Measurements from ENCODE around the gene CD52.

CD52 gene

DNA sequence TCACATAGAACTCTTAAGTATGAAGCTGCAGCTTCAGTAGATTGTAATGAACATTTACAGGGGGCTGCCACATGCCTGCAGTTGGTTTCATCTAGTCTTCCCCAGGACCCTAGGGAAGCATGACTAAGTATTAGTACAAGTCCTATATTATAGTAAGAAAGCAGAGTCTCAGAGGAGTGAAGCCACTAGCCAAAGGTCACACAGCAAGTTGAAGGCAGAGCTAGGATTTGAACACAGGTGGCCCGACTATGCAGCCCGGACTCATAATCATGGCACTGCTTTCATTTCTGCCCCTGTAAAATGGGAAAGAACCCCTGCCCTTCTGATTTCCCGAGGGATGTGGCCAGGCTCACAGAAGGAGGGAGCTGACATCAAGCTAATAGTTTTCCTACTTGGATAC is 44.6 kb downstream of the CD52 start:
- no peak overlapping the region for H3K4me3 ChIP-seq (ENCODE audit: low read depth, low read length, poor library complexity, severe bottlenecking)
- TF ChIP-seq, protein P1, sequence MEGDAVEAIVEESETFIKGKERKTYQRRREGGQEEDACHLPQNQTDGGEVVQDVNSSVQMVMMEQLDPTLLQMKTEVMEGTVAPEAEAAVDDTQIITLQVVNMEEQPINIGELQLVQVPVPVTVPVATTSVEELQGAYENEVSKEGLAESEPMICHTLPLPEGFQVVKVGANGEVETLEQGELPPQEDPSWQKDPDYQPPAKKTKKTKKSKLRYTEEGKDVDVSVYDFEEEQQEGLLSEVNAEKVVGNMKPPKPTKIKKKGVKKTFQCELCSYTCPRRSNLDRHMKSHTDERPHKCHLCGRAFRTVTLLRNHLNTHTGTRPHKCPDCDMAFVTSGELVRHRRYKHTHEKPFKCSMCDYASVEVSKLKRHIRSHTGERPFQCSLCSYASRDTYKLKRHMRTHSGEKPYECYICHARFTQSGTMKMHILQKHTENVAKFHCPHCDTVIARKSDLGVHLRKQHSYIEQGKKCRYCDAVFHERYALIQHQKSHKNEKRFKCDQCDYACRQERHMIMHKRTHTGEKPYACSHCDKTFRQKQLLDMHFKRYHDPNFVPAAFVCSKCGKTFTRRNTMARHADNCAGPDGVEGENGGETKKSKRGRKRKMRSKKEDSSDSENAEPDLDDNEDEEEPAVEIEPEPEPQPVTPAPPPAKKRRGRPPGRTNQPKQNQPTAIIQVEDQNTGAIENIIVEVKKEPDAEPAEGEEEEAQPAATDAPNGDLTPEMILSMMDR (IDR thresholded peaks at IDR 0.05; ENCODE audit: low read length), result no peak
- TF ChIP-seq EZH2 (IDR thresholded peaks at IDR 0.05; ENCODE audit: borderline replicate concordance, low read length), result no peak
- H3K9me2 ChIP-seq (ENCODE audit: low read depth, low read length), result no peaks in the 10 kb centered on the region
- peaks cover 11% of the 10 kb centered on the region for H3K4me1 ChIP-seq (ENCODE audit: insufficient read depth, low read length, severe bottlenecking)
- no peaks in the 10 kb centered on the region for H4K20me1 ChIP-seq (ENCODE audit: insufficient read depth, low read length)
- peaks cover 11% of the 10 kb centered on the region; the same call in 1 of the 2 replicates for H3K27me3 ChIP-seq (ENCODE audit: insufficient read depth, low read length)
- H3K79me2 ChIP-seq (ENCODE audit: insufficient read depth, low read length), result no peaks in the 10 kb centered on the region
- H3K36me3 ChIP-seq (ENCODE audit: insufficient read depth, low read length), result no peaks in the 10 kb centered on the region
- no peaks in the 10 kb centered on the region for H3K9me3 ChIP-seq (ENCODE audit: low read length)
- H3K9ac ChIP-seq (ENCODE audit: low read length), result no peak overlapping the region
- H2AFZ ChIP-seq (ENCODE audit: low read length), result no peak overlapping the region
- H3K4me2 ChIP-seq (ENCODE audit: low read length), result no peak overlapping the region
- no peak overlapping the region for H3K27ac ChIP-seq (ENCODE audit: low read depth, low read length, poor library complexity, severe bottlenecking)
- H3F3A ChIP-seq (ENCODE audit: insufficient read depth, low read length), result no peaks in the 10 kb centered on the region

DNA sequence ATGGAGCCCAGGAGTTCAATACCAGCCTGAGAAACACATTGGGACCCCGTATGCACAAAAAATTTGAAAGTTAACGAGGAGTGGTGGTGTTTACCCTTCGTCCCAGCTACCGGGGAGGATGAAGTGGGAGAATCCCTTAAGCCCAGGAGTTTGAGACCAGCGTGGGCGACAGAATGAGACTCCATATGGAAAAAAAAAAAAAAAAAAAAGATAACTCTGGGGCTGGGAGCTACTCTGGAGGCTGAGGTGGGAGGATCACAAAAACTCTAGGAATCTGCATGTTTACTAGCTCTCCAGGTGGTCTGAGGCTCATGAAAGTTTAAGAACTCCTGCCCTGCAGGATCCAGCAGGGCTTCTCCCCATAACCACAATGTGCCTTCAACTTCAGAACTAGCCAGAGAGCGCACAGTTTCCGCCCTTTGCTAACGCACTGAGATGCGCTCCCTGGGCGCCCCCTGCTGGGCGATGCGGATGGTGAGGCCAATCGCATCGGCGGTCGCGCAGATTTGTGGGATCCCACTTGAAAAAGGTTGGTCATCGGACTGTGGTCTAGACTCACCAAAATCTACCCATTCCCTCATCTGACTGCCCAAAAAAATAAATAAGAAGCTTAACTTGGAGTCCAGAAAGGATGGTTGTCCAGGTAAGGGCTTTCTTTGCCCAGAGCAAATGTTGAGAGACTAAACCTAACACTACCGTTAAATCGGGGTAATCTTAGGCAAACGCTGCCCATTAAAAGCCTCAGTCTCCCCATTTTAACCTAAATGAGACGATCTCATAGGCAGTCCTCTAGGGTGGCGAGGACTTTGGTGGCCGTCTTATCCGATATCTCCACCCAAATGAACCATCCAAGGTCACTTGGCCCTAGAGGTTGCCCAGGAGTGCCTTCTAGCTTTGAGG is 46.0 kb downstream of the CD52 start:
- no peak overlapping the region for H3K4me3 ChIP-seq (ENCODE audit: low read depth, low read length, poor library complexity, severe bottlenecking)
- no peak for TF ChIP-seq EZH2 (IDR thresholded peaks at IDR 0.05; ENCODE audit: borderline replicate concordance, low read length)
- TF ChIP-seq, protein P1 (IDR thresholded peaks at IDR 0.05; ENCODE audit: low read length), result peak; percentile 96
- H3K4me1 ChIP-seq (ENCODE audit: insufficient read depth, low read length, severe bottlenecking), result peaks cover 11% of the 10 kb centered on the region
- H3K9me3 ChIP-seq (ENCODE audit: low read length), result no peaks in the 10 kb centered on the region
- peaks cover 11% of the 10 kb centered on the region; the same call in 1 of the 2 replicates for H3K27me3 ChIP-seq (ENCODE audit: insufficient read depth, low read length)
- H3K4me2 ChIP-seq (ENCODE audit: low read length), result no peak overlapping the region
- H3K36me3 ChIP-seq (ENCODE audit: insufficient read depth, low read length), result no peaks in the 10 kb centered on the region
- H3K9me2 ChIP-seq (ENCODE audit: low read depth, low read length), result no peaks in the 10 kb centered on the region
- H4K20me1 ChIP-seq (ENCODE audit: insufficient read depth, low read length), result no peaks in the 10 kb centered on the region
- no peaks in the 10 kb centered on the region for H3F3A ChIP-seq (ENCODE audit: insufficient read depth, low read length)
- no peak overlapping the region for H2AFZ ChIP-seq (ENCODE audit: low read length)
- no peak overlapping the region for H3K9ac ChIP-seq (ENCODE audit: low read length)
- H3K79me2 ChIP-seq (ENCODE audit: insufficient read depth, low read length), result no peaks in the 10 kb centered on the region
- H3K27ac ChIP-seq (ENCODE audit: low read depth, low read length, poor library complexity, severe bottlenecking), result no peak overlapping the region

DNA sequence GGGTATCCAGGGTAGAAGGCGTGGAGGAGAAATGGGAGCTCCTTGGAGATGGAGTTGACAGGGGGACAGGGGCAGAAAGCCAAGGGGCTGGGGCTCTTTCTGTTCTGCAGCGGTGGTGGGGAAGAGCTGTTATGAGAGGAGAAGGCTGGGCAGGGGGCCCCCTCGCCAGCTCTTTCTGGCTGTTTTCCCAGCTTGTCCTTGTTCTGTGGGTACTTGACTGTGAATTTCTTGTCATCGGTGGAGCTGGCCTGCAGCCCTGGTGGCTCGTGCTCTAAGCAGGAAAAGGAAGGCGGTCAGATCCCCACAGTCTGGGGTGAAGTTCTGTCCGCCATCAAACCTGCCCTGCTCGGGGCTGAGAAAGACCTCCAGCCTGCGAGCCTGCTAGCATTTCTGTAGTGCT is 47.2 kb downstream of the CD52 start:
- Histone ChIP-seq H3K9me2 (ENCODE audit: low read depth, low read length) (no peaks in the 10 kb centered on the region), H4K20me1 (ENCODE audit: insufficient read depth, low read length) (no peaks in the 10 kb centered on the region), H3K36me3 (ENCODE audit: insufficient read depth, low read length) (no peaks in the 10 kb centered on the region), H3K27ac (ENCODE audit: low read depth, low read length, poor library complexity, severe bottlenecking) (no peak overlapping the region), H3K4me1 (ENCODE audit: insufficient read depth, low read length, severe bottlenecking) (peaks cover 9% of the 10 kb centered on the region), H2AFZ (ENCODE audit: low read length) (no peak overlapping the region), H3K79me2 (ENCODE audit: insufficient read depth, low read length) (no peaks in the 10 kb centered on the region), H3F3A (ENCODE audit: insufficient read depth, low read length) (no peaks in the 10 kb centered on the region), H3K9ac (ENCODE audit: low read length) (no peak overlapping the region), H3K4me2 (ENCODE audit: low read length) (no peak overlapping the region), H3K27me3 (ENCODE audit: insufficient read depth, low read length) (peaks cover 11% of the 10 kb centered on the region; the same call in 1 of the 2 replicates), H3K4me3 (ENCODE audit: low read depth, low read length, poor library complexity, severe bottlenecking) (no peak overlapping the region), H3K9me3 (ENCODE audit: low read length) (no peaks in the 10 kb centered on the region)
- TF ChIP-seq, protein P1 (IDR thresholded peaks at IDR 0.05; ENCODE audit: low read length), result no peak
- no peak for TF ChIP-seq EZH2 (IDR thresholded peaks at IDR 0.05; ENCODE audit: borderline replicate concordance, low read length)
